Neural progenitor cell (in vitro differentiated cells): ENCODE results near the gene RASL10A.

ENCODE experiments used
- EZH2 ChIP-seq: fragments of 200-600 bp; sonication (generic); IDR thresholded peaks from 2 replicates; pipeline ENCODE4 v1.6.1; 2017; ENCODE audit warnings: antibody characterized with exemption, mild to moderate bottlenecking, moderate library complexity
- TF ChIP-seq, protein P1 (sequence below): fragments of 200-600 bp; sonication (generic); IDR thresholded peaks from 2 replicates; pipeline ENCODE4 v1.5.1; 2017; ENCODE audit warnings: antibody characterized with exemption, mild to moderate bottlenecking

DNA sequence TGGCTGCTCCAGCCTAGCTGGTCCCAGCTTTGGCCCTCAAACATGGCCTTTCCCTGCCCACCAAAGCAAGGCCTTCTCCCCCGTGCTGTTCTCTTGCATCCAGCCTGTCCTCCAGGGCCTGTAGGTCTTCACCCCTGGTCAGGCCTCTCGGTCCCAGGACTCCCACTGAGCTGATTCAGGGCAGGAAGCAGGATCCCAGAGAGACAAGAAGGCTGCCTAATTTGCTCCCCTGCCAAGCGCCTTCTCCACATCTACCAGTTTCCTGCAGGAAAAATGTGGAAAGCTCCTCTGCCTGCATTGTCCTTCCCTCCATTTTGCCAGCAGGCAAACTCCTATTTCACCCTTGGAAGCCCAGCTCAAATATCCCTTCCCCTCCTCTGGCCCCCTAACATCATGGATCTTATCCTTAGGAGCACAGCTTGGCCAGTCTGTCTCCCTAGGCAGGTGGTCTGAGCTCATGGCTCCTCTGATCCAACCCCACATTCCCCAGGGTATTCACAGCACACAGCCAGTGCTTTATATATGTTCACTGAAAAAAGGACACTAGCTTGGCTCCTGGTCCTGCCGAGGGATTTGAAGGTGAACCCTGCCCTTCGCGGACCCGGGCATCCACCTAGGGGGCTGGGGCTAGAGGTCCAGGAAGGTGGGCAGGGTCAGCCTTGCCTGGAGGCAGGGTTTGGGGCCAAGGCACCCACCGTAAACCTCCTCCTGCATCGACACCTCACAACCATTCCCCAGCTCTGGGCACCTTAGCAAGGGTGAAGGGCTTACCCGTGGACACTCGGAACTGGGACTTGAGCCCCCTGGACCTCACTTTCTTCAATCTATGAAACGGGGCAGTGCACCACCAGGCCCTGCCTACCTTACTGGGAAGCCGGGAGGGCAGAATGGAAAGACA, 48.7 kb downstream of the RASL10A start:
- TF ChIP-seq, protein P1, sequence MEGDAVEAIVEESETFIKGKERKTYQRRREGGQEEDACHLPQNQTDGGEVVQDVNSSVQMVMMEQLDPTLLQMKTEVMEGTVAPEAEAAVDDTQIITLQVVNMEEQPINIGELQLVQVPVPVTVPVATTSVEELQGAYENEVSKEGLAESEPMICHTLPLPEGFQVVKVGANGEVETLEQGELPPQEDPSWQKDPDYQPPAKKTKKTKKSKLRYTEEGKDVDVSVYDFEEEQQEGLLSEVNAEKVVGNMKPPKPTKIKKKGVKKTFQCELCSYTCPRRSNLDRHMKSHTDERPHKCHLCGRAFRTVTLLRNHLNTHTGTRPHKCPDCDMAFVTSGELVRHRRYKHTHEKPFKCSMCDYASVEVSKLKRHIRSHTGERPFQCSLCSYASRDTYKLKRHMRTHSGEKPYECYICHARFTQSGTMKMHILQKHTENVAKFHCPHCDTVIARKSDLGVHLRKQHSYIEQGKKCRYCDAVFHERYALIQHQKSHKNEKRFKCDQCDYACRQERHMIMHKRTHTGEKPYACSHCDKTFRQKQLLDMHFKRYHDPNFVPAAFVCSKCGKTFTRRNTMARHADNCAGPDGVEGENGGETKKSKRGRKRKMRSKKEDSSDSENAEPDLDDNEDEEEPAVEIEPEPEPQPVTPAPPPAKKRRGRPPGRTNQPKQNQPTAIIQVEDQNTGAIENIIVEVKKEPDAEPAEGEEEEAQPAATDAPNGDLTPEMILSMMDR, result no peak
- TF ChIP-seq EZH2, result no peak
